ENCODE results near the gene ABI3BP. TPM values are rescaled to one million over a fixed set of nuclear protein-coding genes. Genes with fewer than 3 reads are reported as not detected.

ABI3BP gene
- total RNA-seq, 1 experiment from 2014 or later, result 5.2 TPM

GRCh38 chr3:100963041-100963440 lies 30.2 kb downstream of the ABI3BP start:
- H3K27ac Mint-ChIP-seq (ENCODE audit: unreplicated experiment), result no peak overlapping the region
- H3K4me1 Mint-ChIP-seq (ENCODE audit: low read depth, unreplicated experiment), result no peaks in the 10 kb centered on the region
- no peak overlapping the region for H3K4me3 Mint-ChIP-seq (ENCODE audit: low read depth, unreplicated experiment)
- intact Hi-C loops (cut with micrococcal nuclease; ENCODE audit: unreplicated experiment), result no loop called here
- CTCF ChIA-PET, result no interaction called here
- no TSS peak for BruUV-seq (replicated peaks)
- no peaks in the 10 kb centered on the region for H3K27me3 Mint-ChIP-seq (ENCODE audit: unreplicated experiment)
- peaks cover 8% of the 10 kb centered on the region for H3K9me3 Mint-ChIP-seq (ENCODE audit: low read depth, unreplicated experiment)
- DNase-seq, result no peak
- no peaks in the 10 kb centered on the region for H3K36me3 Mint-ChIP-seq (ENCODE audit: insufficient read depth, unreplicated experiment)
- TF ChIP-seq CTCF (IDR thresholded peaks at IDR 0.05; ENCODE audit: unreplicated experiment), result no peak

DNA sequence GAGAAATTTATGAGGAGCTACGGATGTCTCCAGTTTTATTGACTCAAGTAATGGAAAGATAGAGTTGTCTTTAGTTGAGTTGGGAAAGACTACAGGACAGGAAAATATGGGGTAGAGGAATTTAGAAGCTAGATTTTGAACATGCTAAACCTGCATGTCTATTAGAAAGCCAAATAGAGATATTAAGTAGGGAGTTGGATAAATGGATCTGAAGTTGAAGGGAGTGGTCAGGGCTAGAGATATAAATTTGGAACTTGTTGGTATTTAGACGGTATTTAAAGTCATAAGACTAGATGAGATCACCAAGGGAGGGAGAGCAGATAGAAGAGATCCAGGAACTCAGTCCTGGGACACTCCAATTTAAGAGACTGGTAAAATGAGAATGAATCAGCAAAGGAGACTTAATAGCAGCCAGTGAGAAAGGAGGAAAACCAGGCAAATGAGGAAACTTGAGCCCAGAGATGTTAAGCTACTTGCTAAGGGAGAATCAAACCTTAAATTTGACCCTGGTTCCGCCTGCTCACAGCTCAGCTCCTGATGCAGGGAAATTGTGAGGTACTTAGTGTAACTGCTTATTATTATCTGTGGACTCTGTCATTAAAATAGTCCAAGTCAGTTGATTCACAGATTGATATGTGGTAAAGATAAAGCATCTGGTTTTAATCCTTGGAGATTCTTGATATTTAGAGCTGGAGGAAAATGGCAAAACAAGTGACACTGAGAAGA lies 35.8 kb downstream of the ABI3BP start:
- no peak for TF ChIP-seq CTCF (IDR thresholded peaks at IDR 0.05; ENCODE audit: unreplicated experiment)
- CTCF ChIA-PET, result no interaction called here

GRCh38 chr3:100956276-100956675 lies 36.9 kb downstream of the ABI3BP start:
- CTCF ChIA-PET, result no interaction called here
- Mint-ChIP-seq H3K27me3 (ENCODE audit: unreplicated experiment) (no peaks in the 10 kb centered on the region), H3K9me3 (ENCODE audit: low read depth, unreplicated experiment) (peaks cover 8% of the 10 kb centered on the region), H3K4me1 (ENCODE audit: low read depth, unreplicated experiment) (no peaks in the 10 kb centered on the region), H3K36me3 (ENCODE audit: insufficient read depth, unreplicated experiment) (no peaks in the 10 kb centered on the region), H3K4me3 (ENCODE audit: low read depth, unreplicated experiment) (no peak overlapping the region), H3K27ac (ENCODE audit: unreplicated experiment) (no peak overlapping the region)
- BruUV-seq (replicated peaks), result no TSS peak
- DNase-seq, result no peak
- intact Hi-C loops (cut with micrococcal nuclease; ENCODE audit: unreplicated experiment), result no loop called here
- no peak for TF ChIP-seq CTCF (IDR thresholded peaks at IDR 0.05; ENCODE audit: unreplicated experiment)

More for the DNA sequence above, 35.8 kb downstream of the ABI3BP start:
- no peak for DNase-seq
- no TSS peak for BruUV-seq (replicated peaks)
- Mint-ChIP-seq H3K36me3 (ENCODE audit: insufficient read depth, unreplicated experiment) (no peaks in the 10 kb centered on the region), H3K27ac (ENCODE audit: unreplicated experiment) (no peak overlapping the region), H3K4me3 (ENCODE audit: low read depth, unreplicated experiment) (no peak overlapping the region), H3K27me3 (ENCODE audit: unreplicated experiment) (no peaks in the 10 kb centered on the region), H3K4me1 (ENCODE audit: low read depth, unreplicated experiment) (no peaks in the 10 kb centered on the region), H3K9me3 (ENCODE audit: low read depth, unreplicated experiment) (peaks cover 8% of the 10 kb centered on the region)
- intact Hi-C loops (cut with micrococcal nuclease; ENCODE audit: unreplicated experiment), result no loop called here

DNA sequence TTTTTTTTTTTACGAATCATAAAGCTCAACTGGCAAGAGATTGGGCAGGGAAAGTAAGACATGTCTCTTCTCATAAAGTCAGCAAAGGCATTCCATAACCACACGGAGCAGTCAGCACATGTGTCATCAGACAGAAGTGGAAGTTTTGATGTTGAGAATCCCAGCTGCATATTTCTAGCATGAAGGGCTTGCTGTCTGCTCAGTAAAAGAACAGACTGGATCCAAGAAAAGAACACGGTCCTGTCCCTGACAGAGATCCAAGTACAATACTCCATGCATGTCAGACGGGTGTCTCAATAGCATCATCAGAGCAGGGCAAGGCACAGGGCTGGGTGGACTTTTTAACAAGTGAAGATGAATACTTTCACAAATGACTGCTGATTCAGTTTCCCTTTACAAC lies 38.2 kb downstream of the ABI3BP start:
- H3K4me3 Mint-ChIP-seq (ENCODE audit: low read depth, unreplicated experiment), result no peak overlapping the region
- BruUV-seq (replicated peaks), result no TSS peak
- no peak for TF ChIP-seq CTCF (IDR thresholded peaks at IDR 0.05; ENCODE audit: unreplicated experiment)
- DNase-seq, result no peak
- no peaks in the 10 kb centered on the region for H3K36me3 Mint-ChIP-seq (ENCODE audit: insufficient read depth, unreplicated experiment)
- peaks cover 4% of the 10 kb centered on the region for H3K9me3 Mint-ChIP-seq (ENCODE audit: low read depth, unreplicated experiment)
- no peaks in the 10 kb centered on the region for H3K4me1 Mint-ChIP-seq (ENCODE audit: low read depth, unreplicated experiment)
- intact Hi-C loops (cut with micrococcal nuclease; ENCODE audit: unreplicated experiment), result no loop called here
- H3K27me3 Mint-ChIP-seq (ENCODE audit: unreplicated experiment), result no peaks in the 10 kb centered on the region
- CTCF ChIA-PET, result interaction anchor here (0.6 to 0.7 kb wide), 2 partner anchors 208 to 420 kb away, joined by 3 read pairs; no protein-coding TSS in a partner anchor
- H3K27ac Mint-ChIP-seq (ENCODE audit: unreplicated experiment), result no peak overlapping the region

Measured in Calu3 (cell line).